A549 (cell line): ENCODE data around the gene ELANE.

Source experiments
- RFX5 ChIP-seq: fragments of 450-650 bp; IDR thresholded peaks from 2 replicates; pipeline ENCODE4 v1.7.1; 2014; ENCODE audit warnings: antibody characterized with exemption, mild to moderate bottlenecking, moderate library complexity
- SMC3 ChIP-seq: fragments of >200 bp; sonication (Bioruptor Twin); formaldehyde crosslinking; IDR thresholded peaks from 3 replicates; pipeline ENCODE4 v1.6.1; 2018; ENCODE audit warnings: inconsistent platforms
- SREBF2 ChIP-seq: fragments of 450-650 bp; IDR thresholded peaks from 2 replicates; pipeline ENCODE4 v1.6.1; 2014; ENCODE audit warnings: mild to moderate bottlenecking, moderate library complexity

DNA sequence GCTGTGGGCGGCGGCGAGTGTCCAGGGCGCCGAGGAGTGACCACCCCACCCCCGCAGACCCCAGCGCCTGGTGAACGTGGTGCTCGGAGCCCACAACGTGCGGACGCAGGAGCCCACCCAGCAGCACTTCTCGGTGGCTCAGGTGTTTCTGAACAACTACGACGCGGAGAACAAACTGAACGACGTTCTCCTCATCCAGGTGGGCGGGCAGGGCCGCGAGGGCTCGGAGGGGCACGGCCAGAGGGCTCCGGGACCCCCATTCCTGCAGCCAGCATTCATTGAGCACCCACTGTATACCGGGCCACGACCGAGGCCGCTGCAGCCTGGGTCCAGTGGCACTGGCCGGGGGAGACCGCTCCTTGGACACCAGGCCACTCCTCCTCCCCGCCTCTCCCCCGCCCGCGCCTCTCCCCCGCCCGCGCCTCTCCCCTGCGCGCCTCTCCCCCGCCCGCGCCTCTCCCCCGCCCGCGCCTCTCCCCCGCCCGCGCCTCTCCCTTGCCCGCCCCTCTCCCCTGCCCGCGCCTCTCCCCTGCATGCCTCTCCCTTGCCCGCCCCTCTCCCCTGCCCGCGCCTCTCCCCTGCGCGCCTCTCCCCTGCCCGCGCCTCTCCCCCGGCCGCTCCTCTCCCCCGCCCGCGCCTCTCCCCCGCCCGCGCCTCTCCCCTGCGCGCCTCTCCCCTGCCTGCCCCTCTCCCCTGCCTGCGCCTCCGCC, 8.1 kb upstream of the ELANE start:
- TF ChIP-seq RFX5 (no peak), SREBF2 (no peak), SMC3 (no peak)
